ENCODE measurements around the gene ADCYAP1R1. TPM values are rescaled to one million over a fixed set of nuclear protein-coding genes. Genes with fewer than 3 reads are reported as not detected.

Gene ADCYAP1R1
- total RNA-seq, 1 donor from 2014 or later: not detected

DNA sequence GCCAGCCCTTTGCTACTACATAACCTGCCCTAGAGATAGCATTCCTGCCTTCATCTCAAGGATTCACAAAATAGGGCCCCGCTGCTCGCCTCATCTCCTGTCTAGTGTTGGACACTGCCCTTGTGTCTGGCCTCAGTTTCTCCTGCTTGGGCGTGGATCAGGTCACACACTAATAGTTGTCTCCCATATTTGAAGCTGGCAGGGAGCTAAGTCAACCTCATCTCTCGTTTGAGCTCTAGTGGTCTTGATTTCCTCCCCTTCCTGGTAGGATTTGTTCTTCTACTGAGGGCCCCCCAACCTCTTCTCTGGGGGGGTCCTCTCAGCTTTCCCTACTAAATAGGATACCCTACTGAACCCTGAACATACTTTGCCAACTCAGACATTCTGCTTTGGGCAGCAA lies 42.2 kb downstream of the ADCYAP1R1 start:
- Mint-ChIP-seq H3K4me1 (ENCODE audit: low read depth) (no peaks in the 10 kb centered on the region), H3K4me3 (ENCODE audit: low read depth) (no peak overlapping the region), H3K36me3 (ENCODE audit: insufficient read depth) (no peaks in the 10 kb centered on the region), H3K27me3 (peaks cover 18% of the 10 kb centered on the region), H3K9me3 (ENCODE audit: low read depth) (no peaks in the 10 kb centered on the region), H3K27ac (no peak overlapping the region)
- no peak for DNase-seq (ENCODE audit: low spot score, unreplicated experiment)
- TF ChIP-seq, protein P1, sequence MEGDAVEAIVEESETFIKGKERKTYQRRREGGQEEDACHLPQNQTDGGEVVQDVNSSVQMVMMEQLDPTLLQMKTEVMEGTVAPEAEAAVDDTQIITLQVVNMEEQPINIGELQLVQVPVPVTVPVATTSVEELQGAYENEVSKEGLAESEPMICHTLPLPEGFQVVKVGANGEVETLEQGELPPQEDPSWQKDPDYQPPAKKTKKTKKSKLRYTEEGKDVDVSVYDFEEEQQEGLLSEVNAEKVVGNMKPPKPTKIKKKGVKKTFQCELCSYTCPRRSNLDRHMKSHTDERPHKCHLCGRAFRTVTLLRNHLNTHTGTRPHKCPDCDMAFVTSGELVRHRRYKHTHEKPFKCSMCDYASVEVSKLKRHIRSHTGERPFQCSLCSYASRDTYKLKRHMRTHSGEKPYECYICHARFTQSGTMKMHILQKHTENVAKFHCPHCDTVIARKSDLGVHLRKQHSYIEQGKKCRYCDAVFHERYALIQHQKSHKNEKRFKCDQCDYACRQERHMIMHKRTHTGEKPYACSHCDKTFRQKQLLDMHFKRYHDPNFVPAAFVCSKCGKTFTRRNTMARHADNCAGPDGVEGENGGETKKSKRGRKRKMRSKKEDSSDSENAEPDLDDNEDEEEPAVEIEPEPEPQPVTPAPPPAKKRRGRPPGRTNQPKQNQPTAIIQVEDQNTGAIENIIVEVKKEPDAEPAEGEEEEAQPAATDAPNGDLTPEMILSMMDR (IDR thresholded peaks at IDR 0.05; ENCODE audit: unreplicated experiment): no peak

DNA sequence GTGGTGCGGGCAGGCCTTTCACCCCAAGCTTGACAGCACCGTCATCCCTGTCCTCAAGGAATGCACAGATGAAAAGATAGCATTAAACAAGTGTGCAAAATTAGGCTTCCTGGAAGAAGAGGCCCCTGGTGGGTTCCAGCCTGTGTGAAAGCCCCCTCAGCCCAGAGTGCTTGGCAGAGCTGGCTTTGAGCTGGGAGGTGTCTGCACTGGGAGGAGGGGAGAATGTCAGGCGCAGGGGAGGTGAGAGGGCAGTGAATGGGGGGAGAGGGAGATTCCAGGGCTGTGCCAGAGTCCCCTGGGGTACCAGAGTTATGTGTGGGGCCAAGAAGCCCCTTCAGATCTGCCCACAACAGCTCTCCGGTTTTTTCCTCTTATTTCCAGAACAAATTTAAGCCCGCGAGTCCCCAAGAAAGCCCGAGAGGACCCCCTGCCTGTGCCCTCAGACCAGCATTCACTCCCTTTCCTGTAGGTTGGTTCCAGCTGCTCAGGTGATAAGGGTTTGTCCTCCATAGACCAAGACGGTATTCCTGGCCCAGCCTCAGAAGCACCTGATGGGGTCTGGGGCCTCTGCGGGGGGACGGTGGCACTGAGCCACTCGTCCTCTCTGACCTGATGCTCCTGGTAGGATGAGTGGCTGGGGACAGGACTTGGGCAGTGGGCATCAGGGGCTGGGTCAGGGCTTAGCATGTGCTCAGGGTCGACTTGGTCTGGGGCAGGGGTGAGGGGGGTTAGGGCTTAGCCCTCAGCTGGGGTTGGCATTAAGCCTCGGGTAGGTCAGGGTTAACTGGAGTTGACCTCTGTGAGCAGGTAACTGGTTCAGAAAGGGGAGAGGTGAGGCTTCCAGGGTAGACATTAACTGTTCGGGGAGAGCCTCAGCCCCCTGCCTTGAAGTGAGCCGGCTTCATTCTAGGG lies 43.4 kb downstream of the ADCYAP1R1 start:
- H3K9me3 Mint-ChIP-seq (ENCODE audit: low read depth): no peaks in the 10 kb centered on the region
- no peak overlapping the region for H3K27ac Mint-ChIP-seq
- no peak overlapping the region for H3K4me3 Mint-ChIP-seq (ENCODE audit: low read depth)
- DNase-seq (ENCODE audit: low spot score, unreplicated experiment): no peak
- H3K36me3 Mint-ChIP-seq (ENCODE audit: insufficient read depth): no peaks in the 10 kb centered on the region
- no peaks in the 10 kb centered on the region for H3K4me1 Mint-ChIP-seq (ENCODE audit: low read depth)
- H3K27me3 Mint-ChIP-seq: peaks cover 22% of the 10 kb centered on the region
- TF ChIP-seq, protein P1 (IDR thresholded peaks at IDR 0.05; ENCODE audit: unreplicated experiment): no peak

DNA sequence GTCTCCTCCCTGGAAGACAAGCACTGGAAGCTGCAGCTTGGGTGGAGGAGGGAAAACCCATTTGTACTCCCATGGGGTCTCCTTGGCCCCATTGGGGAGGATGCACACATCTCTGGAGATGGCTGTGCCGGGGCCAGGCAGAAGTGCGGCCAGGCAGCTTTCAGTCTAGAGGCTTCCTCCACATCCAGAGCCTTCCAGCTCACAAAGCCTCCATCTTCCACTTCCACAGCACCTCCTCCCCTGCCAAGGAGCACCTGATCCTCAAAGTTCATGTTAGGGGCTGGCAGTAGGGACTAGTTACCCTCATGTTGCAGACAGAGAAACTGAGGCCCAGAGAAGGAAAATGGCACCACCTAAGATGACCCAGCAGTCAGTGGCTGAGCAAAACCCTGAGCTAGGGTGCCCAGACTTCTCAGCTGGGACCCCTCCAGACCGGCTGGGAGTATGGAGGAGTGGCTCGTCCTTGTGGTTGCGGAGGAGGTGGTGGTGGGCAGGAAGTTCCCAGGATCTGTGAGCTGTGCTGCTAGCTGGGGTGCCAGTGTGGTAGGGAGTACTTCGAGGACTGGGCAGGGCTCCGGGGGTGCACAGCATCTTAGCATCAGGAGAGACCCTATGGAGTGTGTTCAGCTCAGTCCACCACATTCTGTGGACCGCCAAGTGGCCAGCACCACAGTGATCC lies 44.2 kb downstream of the ADCYAP1R1 start:
- Mint-ChIP-seq H3K36me3 (ENCODE audit: insufficient read depth) (no peaks in the 10 kb centered on the region), H3K27ac (no peak overlapping the region), H3K27me3 (peaks cover 22% of the 10 kb centered on the region), H3K9me3 (ENCODE audit: low read depth) (no peaks in the 10 kb centered on the region), H3K4me1 (ENCODE audit: low read depth) (no peaks in the 10 kb centered on the region), H3K4me3 (ENCODE audit: low read depth) (no peak overlapping the region)
- no peak for DNase-seq (ENCODE audit: low spot score, unreplicated experiment)
- TF ChIP-seq, protein P1 (IDR thresholded peaks at IDR 0.05; ENCODE audit: unreplicated experiment): no peak

DNA sequence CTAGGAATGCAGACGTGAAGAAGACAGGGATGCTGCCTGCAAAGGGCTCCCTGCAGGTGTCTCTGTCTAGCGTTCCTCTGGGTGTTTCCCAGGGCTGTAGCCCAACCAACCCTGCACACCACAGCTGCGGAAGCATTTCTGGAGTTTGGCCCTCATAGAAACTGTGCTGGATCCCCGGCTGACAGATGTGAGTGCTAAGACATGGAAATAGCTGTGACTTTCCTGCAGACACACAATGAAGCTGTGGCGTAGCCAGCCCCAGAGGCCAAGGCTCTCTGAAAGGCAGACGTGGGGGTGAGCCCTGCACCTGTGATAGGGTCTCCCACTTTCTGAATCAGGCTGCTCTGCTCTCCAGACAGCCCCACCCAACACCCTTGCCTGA lies 44.8 kb downstream of the ADCYAP1R1 start:
- no peak overlapping the region for H3K27ac Mint-ChIP-seq
- no peak for DNase-seq (ENCODE audit: low spot score, unreplicated experiment)
- TF ChIP-seq, protein P1 (IDR thresholded peaks at IDR 0.05; ENCODE audit: unreplicated experiment): no peak
- H3K36me3 Mint-ChIP-seq (ENCODE audit: insufficient read depth): no peaks in the 10 kb centered on the region
- no peaks in the 10 kb centered on the region for H3K4me1 Mint-ChIP-seq (ENCODE audit: low read depth)
- H3K27me3 Mint-ChIP-seq: peaks cover 23% of the 10 kb centered on the region
- no peak overlapping the region for H3K4me3 Mint-ChIP-seq (ENCODE audit: low read depth)
- no peaks in the 10 kb centered on the region for H3K9me3 Mint-ChIP-seq (ENCODE audit: low read depth)

DNA sequence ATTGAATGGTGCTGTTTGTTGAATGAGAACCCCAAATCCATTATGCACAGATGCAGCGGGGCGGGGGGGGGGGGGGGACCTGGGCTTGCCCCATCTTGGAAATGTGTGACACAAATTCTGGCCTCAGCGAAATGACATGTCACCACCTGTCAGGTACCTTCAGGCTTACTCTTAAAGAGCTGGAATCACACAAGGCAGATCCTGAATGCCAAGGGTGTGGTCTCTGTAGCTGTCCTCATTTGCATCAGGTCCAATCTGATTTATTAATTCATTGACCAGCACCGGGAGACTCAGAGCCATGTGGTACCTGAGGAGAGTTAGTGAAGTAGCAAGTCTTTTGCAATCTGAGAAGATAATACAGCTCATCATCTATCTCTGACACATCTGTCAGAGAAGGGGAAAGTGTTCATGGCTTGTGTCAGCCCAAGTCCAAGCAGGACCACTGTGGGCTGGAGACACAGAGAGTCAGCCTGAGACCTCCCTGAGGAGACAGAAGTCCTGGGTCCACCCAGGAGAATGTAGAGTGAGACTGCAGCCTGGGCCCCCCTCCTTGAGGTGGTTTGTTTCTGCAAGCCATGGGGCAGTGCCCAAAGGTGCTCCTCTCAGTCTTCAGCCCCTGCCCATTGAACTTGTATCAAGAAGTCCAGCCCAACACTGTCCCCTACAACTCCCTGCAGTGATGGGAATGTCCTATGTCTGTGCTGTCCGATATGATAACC lies 46.7 kb downstream of the ADCYAP1R1 start:
- no peak overlapping the region for H3K27ac Mint-ChIP-seq
- no peaks in the 10 kb centered on the region for H3K9me3 Mint-ChIP-seq (ENCODE audit: low read depth)
- DNase-seq (ENCODE audit: low spot score, unreplicated experiment): no peak
- TF ChIP-seq, protein P1 (IDR thresholded peaks at IDR 0.05; ENCODE audit: unreplicated experiment): no peak
- H3K27me3 Mint-ChIP-seq: peaks cover 27% of the 10 kb centered on the region
- no peaks in the 10 kb centered on the region for H3K4me1 Mint-ChIP-seq (ENCODE audit: low read depth)
- H3K36me3 Mint-ChIP-seq (ENCODE audit: insufficient read depth): no peaks in the 10 kb centered on the region
- no peak overlapping the region for H3K4me3 Mint-ChIP-seq (ENCODE audit: low read depth)
